HG03039 (cell line): ENCODE results near the gene HCN3.
"Not testable (repeated sequence)": the region's sequence is repeated elsewhere in the genome, so short reads cannot be mapped to it uniquely, and the experiment has no call there.

ENCODE experiments used
- ATAC-seq: cut with Tn5 transposase; IDR thresholded peaks from one replicate; pipeline ENCODE4 v1.9.1; 2021; ENCODE audit warnings: mild to moderate bottlenecking, moderate library complexity; ENCODE audit not compliant: unreplicated experiment

HCN3 gene

DNA sequence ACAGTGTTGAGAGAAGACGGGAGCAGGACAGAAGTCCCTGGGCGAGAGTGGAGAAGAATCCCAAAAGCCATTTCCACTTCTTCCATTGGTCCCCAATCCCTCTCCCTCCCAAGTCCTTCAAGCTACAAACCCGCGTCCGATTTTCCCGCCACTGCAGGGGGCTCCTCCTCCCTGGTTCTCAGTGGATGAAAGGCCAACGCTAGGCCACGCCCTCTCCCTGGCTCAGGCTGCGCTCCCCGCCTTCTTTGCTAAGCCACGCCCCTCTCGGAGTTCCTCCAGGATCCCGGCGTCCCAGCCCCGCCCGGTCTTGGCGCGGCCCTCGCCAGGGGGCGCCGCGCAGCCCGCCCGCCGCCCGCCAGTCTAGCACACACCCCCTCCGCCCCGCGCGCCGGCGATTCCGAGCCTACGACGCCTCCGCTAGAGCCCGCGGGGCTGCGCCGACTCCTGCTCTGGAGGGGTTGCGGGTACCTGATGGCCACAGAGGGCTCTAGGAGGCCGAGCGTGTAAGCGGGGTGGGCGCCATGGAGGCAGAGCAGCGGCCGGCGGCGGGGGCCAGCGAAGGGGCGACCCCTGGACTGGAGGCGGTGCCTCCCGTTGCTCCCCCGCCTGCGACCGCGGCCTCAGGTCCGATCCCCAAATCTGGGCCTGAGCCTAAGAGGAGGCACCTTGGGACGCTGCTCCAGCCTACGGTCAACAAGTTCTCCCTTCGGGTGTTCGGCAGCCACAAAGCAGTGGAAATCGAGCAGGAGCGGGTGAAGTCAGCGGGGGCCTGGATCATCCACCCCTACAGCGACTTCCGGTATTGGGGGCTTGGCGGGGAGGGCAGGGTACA is at the start of gene HCN3:
TSS of gene HCN3 (plus strand) at position 394 of the 832 bp plus-strand sequence. CDS start at position 522, 128 bp downstream.
- ATAC-seq, result peak; percentile 61

DNA sequence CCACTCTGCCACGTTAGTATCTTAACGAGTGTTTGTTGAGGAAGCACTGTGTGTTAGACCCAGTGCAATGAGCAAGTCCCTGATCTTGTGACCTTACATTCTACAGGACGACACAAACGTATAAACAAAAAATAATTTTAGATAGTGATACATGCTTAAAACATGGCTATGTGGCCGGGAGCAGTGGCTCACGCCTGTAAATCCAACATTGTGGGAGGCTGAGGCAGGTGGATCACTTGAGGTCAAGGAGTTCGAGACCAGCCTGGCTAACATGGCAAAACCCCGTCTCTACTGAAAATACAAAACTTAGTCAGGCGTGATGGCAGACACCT is 49.2 kb upstream of the HCN3 start:
- no peak for ATAC-seq

GRCh38 chr1:155231302-155231701 is 46.0 kb upstream of the HCN3 start:
- not testable (repeated sequence) for ATAC-seq

DNA sequence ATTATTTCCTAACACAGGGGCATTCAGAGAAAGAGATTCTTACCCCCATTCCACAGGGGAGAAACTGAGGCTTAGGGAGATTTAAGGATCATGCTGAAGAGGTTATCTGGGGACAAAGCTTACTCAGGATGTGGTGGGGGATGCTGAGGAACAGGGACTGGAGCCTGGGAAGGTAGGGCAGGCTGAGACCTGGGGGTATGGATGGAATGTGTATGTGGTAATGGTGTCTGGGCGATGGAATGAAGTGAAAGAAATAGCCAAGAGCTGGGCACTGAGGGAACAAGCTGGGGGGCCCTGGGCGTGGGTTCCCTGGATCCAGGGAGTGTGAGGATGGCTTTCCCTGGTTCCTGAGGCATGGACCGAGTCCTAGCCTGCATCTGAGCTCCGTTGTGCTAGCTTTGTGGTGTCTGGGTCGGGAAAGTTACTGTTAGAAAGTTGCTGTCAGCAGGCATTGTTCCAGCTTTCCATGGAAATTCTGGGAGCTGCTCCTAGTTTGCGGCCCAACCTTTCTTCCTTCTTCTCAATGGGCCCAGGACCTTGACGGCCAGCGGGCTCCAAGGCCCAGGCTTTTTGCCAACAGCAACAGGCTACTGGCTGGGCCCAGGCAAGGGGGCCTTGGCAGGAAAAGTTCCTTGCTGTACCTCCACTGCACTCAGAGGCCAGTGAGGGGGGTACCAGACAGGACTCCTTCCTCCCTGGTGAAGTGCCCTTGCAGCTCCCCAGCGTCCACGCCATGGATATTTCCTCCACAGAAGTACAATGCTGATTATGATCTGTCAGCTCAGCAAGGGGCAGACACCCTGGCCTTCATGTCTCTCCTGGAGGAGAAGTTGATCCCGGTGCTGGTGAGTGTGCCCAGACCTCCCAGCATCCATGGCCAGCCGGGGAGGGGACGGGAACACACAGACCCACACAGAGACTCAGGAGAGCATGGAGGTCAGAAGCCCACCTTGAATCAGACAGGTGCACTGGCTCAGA is 45.0 kb upstream of the HCN3 start:
- ATAC-seq, result not testable (repeated sequence)

GRCh38 chr1:155233502-155233901 is 43.8 kb upstream of the HCN3 start:
- ATAC-seq, result not testable (repeated sequence)

DNA sequence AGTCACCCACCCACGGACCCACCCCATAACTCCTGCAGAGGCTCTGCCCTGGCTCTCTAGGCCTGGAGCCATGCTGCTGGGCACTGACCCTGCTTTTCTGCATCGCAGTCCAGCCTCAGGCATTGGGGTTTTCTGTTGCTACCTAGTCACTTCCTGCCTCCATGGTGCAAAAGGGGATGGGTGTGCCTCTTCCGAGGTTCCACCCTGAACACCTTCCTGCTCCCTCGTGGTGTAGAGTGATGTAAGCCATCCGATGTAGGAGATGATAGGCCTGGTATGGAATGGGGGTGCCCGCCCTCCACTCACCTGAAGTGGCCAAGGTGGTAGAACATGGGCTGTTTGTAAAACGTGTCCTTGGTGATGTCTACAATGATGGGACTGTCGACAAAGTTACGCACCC is 41.9 kb upstream of the HCN3 start:
- ATAC-seq, result not testable (repeated sequence)

DNA sequence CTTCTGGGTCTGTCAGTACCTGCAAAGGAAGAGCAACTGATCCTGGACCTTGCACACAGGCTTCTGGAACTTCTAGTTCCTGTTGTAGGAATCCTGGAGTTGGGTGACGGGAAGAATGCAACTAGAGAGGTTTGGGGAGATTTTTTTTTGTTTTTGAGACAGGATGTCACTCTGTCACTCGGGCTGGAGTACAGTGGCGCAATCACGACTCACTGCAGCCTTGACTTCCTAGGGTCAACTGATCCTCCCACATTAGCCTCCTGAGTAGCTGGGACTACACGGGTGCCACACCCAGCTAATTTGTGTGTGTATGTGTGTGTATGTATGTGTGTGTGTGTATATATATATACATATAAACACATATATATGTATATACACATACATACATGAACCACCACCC is 40.8 kb upstream of the HCN3 start:
- ATAC-seq, result no peak

DNA sequence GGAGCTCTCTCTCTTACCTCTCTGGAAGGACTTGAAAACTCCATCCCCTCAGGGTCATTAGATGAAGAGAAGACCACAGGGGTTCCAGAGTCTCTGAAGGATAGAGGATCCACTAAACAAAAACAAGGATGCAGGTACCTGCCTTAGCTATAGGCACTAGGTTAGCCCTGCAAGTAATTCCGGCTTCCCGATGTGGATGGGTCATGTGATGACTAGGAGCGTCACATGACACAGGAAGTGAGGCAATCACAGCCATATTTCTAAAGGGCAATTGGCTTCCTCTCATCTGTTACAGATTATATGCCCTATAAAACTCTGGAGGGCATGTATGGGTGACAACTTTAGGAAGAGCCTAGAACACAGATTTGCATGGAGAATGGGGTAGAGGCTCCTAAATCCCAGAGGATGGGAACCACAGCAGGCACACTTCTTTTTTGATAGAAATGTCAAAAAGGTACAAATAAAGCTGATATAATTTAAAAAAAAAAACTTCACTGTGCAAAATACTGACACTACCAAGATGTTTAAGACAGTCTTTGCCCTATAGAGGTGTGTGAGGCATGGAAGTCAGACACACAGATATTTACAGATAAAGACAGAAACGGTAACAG is 36.1 kb upstream of the HCN3 start:
- no peak for ATAC-seq

- ATAC-seq, result no peak
These were observed 35.4 kb upstream of the HCN3 start for GRCh38 chr1:155241841-155242264.

GRCh38 chr1:155242805-155243358 is 34.4 kb upstream of the HCN3 start:
- ATAC-seq, result no peak

DNA sequence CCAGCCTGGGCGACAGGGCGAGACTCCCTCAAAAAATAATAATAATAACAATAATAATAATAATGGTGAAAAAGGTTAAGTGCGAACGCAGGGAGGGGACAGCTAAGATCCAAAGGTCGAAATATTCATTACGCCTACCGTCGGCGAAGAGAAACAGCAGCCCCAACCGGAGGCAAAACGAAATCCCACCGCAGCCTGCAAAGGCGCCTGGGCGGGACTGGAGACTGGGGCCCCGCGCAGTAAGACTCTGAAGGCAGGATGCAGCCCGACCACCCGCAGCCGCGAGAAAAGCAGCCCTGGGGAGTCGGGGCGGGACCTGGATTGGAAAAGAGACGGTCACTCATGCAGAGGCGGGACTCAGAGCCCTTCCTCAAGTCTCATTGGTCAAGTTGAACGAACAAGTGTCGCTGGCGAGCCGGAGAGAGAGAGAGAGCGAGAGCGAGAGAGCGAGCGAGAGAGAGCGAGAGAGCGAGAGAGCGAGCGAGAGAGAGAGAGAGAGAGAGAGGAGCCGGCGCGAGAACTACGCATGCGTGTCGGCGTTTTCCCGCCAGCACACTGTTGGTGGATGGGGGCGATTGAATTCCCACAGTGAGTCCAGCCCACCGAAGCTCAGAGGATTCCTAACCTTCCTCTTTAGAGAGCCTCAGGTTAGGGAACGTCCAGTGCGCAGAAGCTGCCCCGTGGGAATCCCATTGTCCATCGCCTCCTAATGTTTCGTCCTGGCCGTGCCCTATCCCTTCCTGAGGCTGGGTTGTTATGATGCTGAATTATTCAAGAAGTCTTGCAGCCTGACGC is 32.7 kb upstream of the HCN3 start:
- peak; percentile 75 for ATAC-seq

DNA sequence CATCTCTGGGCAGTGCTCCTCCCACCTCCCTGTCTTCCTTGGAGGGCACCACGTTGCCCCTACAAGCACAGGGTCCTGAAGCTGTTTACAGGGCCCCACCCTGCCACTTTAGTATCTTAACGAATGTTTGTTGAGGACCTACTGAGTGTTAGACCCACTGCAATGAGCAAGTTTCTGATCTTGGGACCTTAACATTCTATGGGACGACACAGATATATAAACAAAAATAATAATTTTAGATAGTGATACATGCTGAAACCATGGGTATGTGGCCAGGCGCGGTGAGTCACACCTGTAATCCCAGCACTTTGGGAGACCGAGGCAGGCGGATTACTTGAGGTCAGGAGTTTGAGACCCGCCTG is 32.1 kb upstream of the HCN3 start:
- peak; percentile 3 for ATAC-seq

DNA sequence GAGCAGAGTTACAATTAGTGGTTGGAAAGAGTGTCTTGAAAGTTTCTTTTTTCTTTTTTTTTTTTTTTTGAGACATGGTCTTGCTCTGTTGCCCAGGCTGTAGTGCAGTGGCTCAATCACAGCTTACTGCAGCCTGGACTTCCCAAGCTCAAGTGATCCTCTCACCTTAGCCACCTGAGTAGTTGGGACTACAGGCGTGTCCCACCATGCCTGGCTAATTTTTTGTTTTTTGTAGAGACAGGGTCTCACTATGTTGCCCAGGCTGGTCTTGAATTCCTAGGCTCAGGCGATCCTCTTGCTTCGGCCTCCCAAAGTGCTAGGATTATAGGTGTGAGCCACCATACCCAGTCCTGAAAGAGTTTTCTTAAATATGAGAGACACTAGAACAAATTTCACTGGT is 30.5 kb upstream of the HCN3 start:
- not testable (repeated sequence) for ATAC-seq

GRCh38 chr1:155247667-155248553 is 29.4 kb upstream of the HCN3 start:
- ATAC-seq, result no peak

GRCh38 chr1:155250246-155250632 is 27.0 kb upstream of the HCN3 start:
- ATAC-seq, result peak; percentile 9

GRCh38 chr1:155250633-155251449 is 26.4 kb upstream of the HCN3 start:
- peak; percentile 77 for ATAC-seq

DNA sequence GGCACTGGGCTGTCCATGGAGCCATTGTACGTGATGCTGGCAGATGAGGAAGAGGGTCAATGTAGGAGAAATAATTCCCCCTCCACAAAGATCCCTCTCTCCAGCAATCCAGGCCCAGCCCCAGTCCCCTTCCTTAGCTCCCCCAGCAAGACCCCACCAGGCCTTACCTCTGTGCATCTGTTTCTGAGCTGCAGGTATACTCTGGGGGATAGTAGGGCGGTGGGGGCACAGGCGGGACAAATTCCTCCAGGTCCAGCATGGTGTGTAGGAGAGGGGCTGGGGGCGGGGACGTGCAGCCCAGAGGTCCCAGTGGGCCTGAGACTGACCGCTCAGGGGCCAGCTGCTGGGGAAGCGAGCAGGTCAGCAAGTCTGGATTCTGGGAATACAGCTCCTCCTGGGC is 25.7 kb upstream of the HCN3 start:
- no peak for ATAC-seq

DNA sequence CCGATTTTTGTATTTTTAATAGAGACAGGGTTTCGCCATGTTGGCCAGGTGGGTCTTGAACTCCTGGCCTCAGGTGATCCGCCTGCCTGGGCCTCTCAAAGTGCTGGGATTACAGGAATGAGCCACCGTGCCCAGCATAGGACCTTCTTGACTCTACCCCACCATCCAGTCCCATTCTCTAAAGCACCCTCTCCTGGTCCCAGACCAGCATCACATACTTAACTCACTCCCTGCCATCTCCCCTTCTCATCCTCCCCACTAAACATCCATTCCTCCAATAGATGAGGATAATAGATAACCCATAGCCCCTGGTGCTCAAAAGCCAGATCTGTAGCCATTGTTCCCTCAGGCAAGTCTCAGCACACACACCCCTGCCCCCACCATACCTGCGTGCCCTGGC is 24.1 kb upstream of the HCN3 start:
- no peak for ATAC-seq
